ENCODE results near the gene DUSP3.

- no peak for TF ChIP-seq CTCF (IDR thresholded peaks at IDR 0.05)
- TF ChIP-seq POLR2A (IDR thresholded peaks at IDR 0.05), result no peak
Measured at GRCh38 chr17:43791589-43791988, 12.8 kb upstream of the DUSP3 start.

Measured in esophagus squamous epithelium (tissue), 4 donors.